GM18498 (cell line): Measurements from ENCODE around the gene TBC1D1.
"Not testable (repeated sequence)": the region's sequence is repeated elsewhere in the genome, so short reads cannot be mapped to it uniquely, and the experiment has no call there.

Source experiments
- ATAC-seq: cut with Tn5 transposase; IDR thresholded peaks from one replicate; pipeline ENCODE4 v1.9.1; 2021; ENCODE audit warnings: mild to moderate bottlenecking, moderate library complexity; ENCODE audit not compliant: unreplicated experiment

Gene TBC1D1

GRCh38 chr4:37918653-37919052, 27.8 kb downstream of the TBC1D1 start:
- ATAC-seq, result no peak

- no peak for ATAC-seq
Observed at GRCh38 chr4:37922328-37922727, 31.4 kb downstream of the TBC1D1 start.

GRCh38 chr4:37923089-37923488, 32.2 kb downstream of the TBC1D1 start:
- ATAC-seq, result not testable (repeated sequence)

- ATAC-seq, result no peak
Observed at GRCh38 chr4:37924946-37925345, 34.1 kb downstream of the TBC1D1 start.

GRCh38 chr4:37927434-37927833, 36.5 kb downstream of the TBC1D1 start:
- ATAC-seq, result no peak

DNA sequence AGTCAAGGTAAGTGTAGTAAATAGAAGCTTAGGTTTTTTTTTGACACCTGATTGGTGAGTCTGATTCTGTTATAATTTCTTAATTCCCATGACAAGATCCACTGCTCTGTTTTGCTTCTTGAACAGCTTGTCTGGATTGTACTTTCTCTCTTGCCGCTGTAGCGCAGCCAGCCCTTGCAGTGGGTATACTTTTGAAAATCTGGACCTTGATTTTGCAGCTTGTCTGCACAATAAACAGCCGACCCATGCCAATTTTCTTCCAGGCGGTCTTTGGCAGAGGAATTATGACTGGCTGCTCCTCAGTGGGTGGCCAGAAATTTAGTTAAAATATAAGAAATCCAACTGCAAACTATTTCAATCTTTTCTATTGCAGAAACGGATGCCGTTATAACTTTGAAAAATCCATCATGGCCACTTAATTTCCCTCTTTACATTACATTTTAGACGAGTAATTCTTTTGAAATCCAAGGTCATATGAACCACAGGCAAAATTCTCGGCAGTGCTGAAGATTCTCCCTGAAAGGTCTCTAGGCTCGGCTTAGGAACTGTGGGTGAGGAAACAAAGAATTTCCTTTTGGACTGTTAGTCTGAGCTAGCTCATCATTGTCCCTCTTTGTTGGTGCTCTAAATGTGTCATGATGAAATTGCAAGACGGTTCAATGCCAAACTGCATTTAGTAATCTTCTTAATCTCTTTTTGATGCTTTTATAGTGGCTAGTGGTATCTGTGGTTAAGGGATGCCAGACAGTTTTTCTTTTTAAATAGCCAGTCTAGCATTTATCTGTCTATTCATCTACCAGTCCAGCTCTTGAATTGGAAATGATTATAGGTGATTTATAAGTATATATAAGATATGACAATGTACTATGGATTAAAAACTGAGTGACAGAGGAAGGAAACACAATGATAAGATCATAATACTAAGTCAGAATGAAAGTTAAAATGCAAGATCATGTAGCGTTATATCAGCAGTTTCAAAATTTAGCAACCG, 37.8 kb downstream of the TBC1D1 start:
- no peak for ATAC-seq

GRCh38 chr4:37934096-37934495, 43.2 kb downstream of the TBC1D1 start:
- ATAC-seq, result no peak

DNA sequence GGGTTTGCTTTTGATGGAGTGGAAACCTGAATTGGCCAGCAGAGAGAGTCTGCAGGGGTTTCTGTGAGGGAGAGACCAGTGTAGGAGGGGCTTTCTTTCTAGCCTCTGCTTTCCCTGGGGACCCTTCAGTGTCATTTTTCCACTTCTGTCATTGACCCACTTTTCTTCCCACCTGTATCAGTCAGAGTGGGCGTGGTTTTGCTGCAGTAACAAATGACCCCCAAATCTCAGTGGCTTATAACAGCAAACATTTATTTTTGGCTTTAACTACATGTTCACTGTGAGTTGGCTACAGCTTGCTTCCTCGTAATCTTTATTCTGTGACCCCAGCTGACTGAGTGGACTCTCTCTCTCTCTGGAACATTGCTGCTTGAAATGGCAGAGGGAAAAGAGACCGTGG, 43.7 kb downstream of the TBC1D1 start:
- no peak for ATAC-seq

- no peak for ATAC-seq
Observed at GRCh38 chr4:37935026-37935425, 44.1 kb downstream of the TBC1D1 start.

- no peak for ATAC-seq
Observed at GRCh38 chr4:37936889-37937498, 46.1 kb downstream of the TBC1D1 start.

DNA sequence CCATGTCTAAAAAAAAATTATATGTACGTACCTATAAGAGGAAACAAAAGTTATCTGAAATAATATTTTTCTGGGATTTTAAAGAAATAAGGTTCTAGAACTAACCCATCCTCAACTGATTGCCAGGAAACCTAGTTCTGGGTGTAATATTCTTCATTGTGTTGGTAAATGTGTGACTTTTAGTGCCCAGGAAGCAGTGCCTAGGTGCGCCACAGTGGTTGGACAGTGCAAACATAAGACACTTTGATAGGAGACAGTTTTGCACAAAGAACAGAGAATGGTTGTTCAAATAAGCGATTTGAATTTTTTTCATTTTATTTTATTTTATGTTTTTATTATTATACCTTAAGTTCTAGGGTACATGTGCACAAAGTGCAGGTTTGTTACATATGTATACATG, 47.3 kb downstream of the TBC1D1 start:
- no peak for ATAC-seq

GRCh38 chr4:37946503-37947179, 55.8 kb downstream of the TBC1D1 start:
- ATAC-seq, result no peak

- peak; percentile 52 for ATAC-seq
Observed at GRCh38 chr4:37948542-37948941, 57.7 kb downstream of the TBC1D1 start.

DNA sequence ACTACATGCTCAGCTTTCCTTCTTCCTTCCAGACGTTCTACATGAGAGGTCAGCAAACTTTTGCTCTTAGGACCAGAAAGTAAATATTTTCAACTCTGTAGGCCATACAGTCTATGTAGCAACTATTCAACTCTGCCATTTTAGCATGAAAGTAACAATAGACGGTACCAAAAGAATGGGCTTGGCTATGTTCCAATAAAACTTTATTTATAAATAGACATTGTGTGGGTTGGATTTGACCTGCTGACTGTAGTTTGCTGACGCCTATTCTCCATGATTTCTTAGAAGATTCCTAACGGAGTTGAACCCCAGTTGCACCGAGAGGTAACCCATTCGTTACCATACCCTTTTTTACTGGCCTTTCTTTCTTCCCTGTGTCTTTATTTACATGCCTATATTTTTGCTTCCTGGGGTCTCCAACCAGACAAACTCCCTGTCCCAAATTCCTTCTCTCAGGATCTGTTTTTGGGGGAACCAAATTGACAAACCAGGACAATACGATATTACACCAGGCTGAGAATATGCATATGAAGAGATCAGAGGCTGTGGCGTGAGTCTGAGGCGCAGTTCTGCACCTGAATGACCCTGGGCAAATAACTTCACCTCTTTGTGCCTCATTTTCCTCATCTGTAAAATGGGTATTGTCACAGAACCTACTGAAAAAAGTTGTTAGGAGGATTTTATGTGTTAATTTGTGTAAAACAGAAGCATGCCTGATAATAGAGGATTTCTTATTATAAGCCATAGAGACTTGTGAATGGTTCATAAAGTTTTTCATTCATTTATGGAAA, 58.9 kb downstream of the TBC1D1 start:
- no peak for ATAC-seq

DNA sequence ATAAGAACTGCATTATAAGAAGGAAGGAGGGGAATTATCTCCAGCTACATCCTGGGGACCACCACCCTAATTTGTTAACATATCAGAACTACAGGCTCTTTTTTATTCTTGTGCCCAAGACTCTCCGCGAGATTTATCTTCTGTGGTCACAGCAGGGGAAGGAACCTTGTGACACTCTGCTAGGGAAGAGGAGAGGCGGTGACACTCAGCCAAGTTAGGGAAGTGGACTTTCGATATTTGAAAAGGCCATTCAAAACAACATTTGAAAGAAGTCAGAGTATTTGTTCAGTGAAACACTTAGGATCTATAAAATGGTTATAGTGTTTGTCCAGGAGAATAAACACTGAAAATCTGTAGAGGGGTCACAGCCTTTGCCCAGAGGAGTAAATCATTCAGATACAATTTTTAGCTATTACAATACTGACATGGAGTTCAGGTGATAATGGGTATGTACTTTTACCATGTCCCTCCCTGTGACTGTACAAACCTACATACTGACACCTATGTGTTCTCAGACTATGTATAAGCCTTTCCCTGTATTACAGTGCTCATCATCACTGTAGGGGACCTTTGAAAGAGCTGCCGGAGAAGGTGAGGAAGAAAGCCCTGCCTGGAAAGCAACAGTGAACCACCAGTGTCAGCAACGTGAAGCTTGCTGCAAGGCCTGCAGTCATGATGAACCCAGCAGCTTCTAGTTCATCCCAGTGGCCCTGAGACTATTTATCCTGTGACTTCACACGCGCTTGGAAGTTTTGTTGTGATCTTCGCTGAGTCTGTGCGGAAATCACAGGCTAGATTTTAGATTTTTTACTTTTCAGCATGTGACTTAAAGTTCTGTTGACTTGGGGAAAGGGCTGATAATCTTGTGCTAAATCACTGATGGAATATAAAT, 60.8 kb downstream of the TBC1D1 start:
- no peak for ATAC-seq

GRCh38 chr4:37953156-37953555, 62.3 kb downstream of the TBC1D1 start:
- no peak for ATAC-seq

GRCh38 chr4:37953620-37954293, 62.9 kb downstream of the TBC1D1 start:
- no peak for ATAC-seq

DNA sequence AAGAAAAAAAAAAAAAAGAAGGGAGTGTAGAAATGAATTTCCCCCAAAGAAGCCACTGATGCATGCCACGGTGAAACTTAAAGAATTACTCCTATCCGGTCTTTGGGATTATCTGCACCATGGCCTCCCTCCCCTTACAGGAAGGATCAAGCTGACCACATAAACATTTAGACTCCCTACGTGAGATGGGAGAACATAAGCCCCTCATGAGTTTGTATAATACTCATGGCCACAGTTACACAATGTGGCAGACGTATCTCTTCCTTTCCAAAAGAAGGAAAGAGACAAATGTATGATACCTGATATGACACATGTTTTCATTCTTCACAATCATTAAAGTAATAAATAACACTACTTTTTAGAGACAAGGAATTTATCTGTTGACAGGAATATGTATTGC, 66.1 kb downstream of the TBC1D1 start:
- no peak for ATAC-seq

- ATAC-seq, result no peak
Observed at GRCh38 chr4:37958932-37959331, 68.0 kb downstream of the TBC1D1 start.
